MCF 10A (cell line): ENCODE measurements around the gene ZNF275. TPM values are rescaled to one million over a fixed set of nuclear protein-coding genes. Genes with fewer than 3 reads are reported as not detected.
A peak's percentile ranks its signal among the peaks of the same experiment; 100 is the strongest.

Source experiments
- BruUV-seq: library from RNA; stranded (reverse); fragments of 400-500 nt; replicated peaks from 2 replicates; lab custom pipeline; 2021; lab: Mats Ljungman, UMichigan
- CTCF ChIA-PET: fragments of 300-600 bp; sonication (Branson Sonifier 250); formaldehyde crosslinking; extraction: SDS; loops from one replicate; lab custom pipeline; 2021; ENCODE audit warnings: antibody characterized with exemption, inconsistent platforms; lab: Yijun Ruan, JAX
- POLR2A ChIA-PET: fragments of 300-600, 350-650 bp; sonication (Branson Sonifier 250); formaldehyde crosslinking; extraction: SDS; loops from one replicate; lab custom pipeline; 2020; ENCODE audit warnings: antibody characterized with exemption, inconsistent platforms; lab: Yijun Ruan, JAX
- DNase-seq: peaks from one replicate; pipeline ENCODE4 v3.0.0-alpha.2; 2018; ENCODE audit not compliant: unreplicated experiment
- H3K27ac Mint-ChIP-seq: one replicate; pipeline ENCODE4 v1.8.0; 2022; ENCODE audit warnings: mild to moderate bottlenecking, low read depth, mixed read lengths; ENCODE audit not compliant: unreplicated experiment
- H3K27me3 Mint-ChIP-seq: one replicate; pipeline ENCODE4 v1.8.0; 2022; ENCODE audit warnings: mixed read lengths; ENCODE audit not compliant: insufficient read depth, unreplicated experiment
- H3K36me3 Mint-ChIP-seq: one replicate; pipeline ENCODE4 v1.8.0; 2022; ENCODE audit warnings: mild to moderate bottlenecking, moderate library complexity, mixed read lengths; ENCODE audit not compliant: insufficient read depth, unreplicated experiment
- H3K4me1 Mint-ChIP-seq: one replicate; pipeline ENCODE4 v1.8.0; 2022; ENCODE audit warnings: mixed read lengths; ENCODE audit not compliant: insufficient read depth, unreplicated experiment
- H3K4me3 Mint-ChIP-seq: one replicate; pipeline ENCODE4 v1.8.0; 2022; ENCODE audit warnings: mild to moderate bottlenecking, moderate library complexity, mixed read lengths; ENCODE audit not compliant: unreplicated experiment
- H3K9me3 Mint-ChIP-seq: one replicate; pipeline ENCODE4 v1.8.0; 2022; ENCODE audit warnings: mixed read lengths; ENCODE audit not compliant: unreplicated experiment
- intact Hi-C: fragments of 100-400 bp; cut with micrococcal nuclease; formaldehyde crosslinking; loops from 2 replicates; pipeline ENCODE4 v1.14.1; 2022
- total RNA-seq: library from RNA; stranded (reverse); gene quantifications from 2 replicates; pipeline ENCODE4 v1.2.3, GENCODE V29; 2022
- TF ChIP-seq, protein P1 (sequence below): fragments of 200-600 bp; IDR thresholded peaks from one replicate; pipeline ENCODE4 v1.8.0; 2022; ENCODE audit warnings: antibody characterized with exemption, mild to moderate bottlenecking; ENCODE audit not compliant: unreplicated experiment

The ZNF275 gene
- total RNA-seq, 1 experiment from 2014 or later = 10.7 TPM

DNA sequence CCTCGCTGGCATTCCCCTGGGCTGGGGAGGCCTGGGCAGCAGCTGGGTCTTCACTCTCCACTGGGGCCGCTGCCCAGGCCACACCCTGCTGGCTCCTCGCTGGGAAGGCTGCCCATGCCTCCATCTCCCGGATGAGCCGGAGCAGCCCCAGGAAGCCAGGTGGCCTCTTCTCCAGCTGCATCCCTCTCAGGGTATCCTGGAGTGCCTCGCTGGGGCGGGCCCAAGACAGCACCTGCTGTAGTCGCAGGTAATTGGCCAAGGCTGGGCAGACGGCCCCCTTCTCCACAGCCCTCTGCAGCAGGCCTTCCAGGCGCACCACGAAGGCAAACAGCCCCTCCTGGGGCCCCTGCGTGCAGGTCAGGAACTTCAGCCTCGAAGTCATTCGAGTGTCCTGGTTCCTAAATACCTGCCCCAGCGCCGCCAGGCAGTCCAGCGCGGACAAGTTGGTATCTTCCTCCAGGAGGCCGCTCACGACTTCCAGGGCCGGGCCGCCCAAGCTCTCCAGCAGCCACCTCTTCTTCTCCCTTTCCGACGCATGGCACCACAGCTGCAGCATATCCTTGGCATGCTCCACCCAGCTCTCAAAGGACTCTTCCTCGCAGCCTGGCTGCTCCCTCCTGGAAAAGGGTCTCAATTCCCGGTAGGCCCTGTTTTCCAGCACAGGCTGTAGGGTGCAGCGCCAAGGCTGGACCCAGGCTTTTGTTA, 63.5 kb downstream of the ZNF275 start:
- CTCF ChIA-PET = no interaction called here
- H3K27ac Mint-ChIP-seq = no peak overlapping the region
- no TSS peak for BruUV-seq
- no peak overlapping the region for H3K4me3 Mint-ChIP-seq
- no peaks in the 10 kb centered on the region for H3K4me1 Mint-ChIP-seq
- TF ChIP-seq, protein P1, sequence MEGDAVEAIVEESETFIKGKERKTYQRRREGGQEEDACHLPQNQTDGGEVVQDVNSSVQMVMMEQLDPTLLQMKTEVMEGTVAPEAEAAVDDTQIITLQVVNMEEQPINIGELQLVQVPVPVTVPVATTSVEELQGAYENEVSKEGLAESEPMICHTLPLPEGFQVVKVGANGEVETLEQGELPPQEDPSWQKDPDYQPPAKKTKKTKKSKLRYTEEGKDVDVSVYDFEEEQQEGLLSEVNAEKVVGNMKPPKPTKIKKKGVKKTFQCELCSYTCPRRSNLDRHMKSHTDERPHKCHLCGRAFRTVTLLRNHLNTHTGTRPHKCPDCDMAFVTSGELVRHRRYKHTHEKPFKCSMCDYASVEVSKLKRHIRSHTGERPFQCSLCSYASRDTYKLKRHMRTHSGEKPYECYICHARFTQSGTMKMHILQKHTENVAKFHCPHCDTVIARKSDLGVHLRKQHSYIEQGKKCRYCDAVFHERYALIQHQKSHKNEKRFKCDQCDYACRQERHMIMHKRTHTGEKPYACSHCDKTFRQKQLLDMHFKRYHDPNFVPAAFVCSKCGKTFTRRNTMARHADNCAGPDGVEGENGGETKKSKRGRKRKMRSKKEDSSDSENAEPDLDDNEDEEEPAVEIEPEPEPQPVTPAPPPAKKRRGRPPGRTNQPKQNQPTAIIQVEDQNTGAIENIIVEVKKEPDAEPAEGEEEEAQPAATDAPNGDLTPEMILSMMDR = no peak
- no peak for DNase-seq
- H3K27me3 Mint-ChIP-seq = peaks cover 4% of the 10 kb centered on the region
- no peaks in the 10 kb centered on the region for H3K36me3 Mint-ChIP-seq
- no peaks in the 10 kb centered on the region for H3K9me3 Mint-ChIP-seq
- POLR2A ChIA-PET = no interaction called here
- intact Hi-C loops = no loop called here

DNA sequence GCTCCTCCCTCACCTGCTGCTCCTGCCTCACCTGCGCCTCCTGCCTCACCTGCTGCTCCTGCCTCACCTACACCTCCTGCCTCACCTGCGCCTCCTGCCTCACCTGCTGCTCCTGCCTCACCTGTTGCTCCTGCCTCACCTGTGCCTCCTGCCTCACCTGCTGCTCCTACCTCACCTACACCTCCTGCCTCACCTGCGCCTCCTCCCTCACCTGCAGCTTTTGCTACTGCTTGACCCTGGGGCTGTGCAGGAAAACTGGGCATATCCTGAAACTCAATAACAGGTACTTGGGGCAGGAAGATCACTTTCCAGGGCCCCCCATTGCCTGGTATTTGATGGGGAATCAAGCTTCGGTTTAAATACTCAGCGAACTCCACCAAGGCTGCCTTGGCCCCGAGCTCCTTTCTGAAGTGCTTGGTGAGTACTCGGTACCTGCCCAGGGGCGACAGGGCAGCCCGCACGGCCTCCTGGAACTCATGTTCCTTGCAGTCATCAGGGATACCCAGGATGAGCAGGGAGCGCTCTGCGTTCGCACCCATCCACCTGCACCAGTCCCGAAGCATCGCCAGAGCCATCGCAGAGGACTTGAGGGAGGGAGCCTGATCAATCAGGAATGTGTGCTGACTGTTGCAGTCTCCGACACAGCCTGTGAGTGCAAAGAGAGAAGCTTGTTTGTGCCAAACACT, 64.5 kb downstream of the ZNF275 start:
- H3K27me3 Mint-ChIP-seq = peaks cover 14% of the 10 kb centered on the region
- ChIA-PET POLR2A (no interaction called here), CTCF (interaction anchor here (0.7 kb wide), 1 partner anchor 443 kb away, joined by 3 read pairs; no protein-coding TSS in a partner anchor)
- no peaks in the 10 kb centered on the region for H3K9me3 Mint-ChIP-seq
- DNase-seq = no peak
- TF ChIP-seq, protein P1 = no peak
- no peak overlapping the region for H3K4me3 Mint-ChIP-seq
- intact Hi-C loops = no loop called here
- no peaks in the 10 kb centered on the region for H3K4me1 Mint-ChIP-seq
- BruUV-seq = no TSS peak
- H3K27ac Mint-ChIP-seq = no peak overlapping the region
- no peaks in the 10 kb centered on the region for H3K36me3 Mint-ChIP-seq

DNA sequence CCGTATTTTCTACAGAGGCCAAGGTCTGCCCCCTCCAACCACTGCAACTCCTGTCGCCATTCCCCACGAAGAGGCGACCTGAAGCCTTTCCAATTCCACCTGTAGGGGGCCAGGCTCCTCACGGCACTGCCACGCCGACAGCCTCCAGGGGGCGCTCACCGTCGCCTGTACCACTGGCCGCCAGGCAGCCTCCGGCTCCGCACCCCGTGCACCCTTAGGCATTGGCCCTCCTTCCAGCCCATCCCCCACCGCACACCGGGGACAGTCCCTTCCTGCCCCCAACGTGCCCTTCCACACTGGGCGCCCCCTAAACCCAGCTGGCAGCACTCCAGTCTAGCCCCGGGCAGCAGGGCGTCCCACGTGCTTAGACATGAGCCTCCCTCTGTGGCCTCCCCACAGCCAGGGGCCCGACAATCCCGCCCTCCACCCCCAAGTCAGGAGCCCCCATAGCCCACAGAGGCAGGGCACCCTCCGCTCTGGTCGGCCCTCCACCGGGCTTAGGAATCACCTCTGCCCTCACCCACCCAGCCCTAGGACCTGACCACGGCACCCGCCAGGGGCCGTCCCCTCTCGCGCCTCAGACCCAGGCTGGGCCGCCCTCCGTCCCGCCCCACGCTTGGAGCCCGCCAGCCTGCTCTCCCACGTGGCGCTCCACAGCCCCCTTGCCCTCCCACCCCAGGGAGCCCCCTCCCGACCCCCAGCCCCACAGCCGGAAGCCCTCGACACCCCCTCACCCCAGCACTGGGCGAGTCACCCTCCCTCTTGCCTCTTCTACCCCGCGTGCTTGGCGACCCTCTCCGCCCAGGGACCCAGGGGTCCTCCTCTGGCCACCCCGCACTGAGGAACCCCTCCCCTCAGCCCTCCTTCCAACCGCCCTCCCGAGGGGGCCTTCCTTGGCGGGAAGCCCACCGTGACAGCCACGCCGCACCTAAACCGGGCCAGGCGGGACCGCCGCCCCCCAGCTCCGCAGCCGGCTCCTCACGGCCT, 66.5 kb downstream of the ZNF275 start:
- CTCF ChIA-PET = no interaction called here

More for the DNA sequence above, 66.5 kb downstream of the ZNF275 start:
- Mint-ChIP-seq H3K9me3 (no peaks in the 10 kb centered on the region), H3K4me1 (no peaks in the 10 kb centered on the region), H3K36me3 (no peaks in the 10 kb centered on the region), H3K4me3 (no peak overlapping the region), H3K27ac (no peak overlapping the region), H3K27me3 (peaks cover 29% of the 10 kb centered on the region)
- intact Hi-C loops = no loop called here
- BruUV-seq = no TSS peak
- TF ChIP-seq, protein P1 = peak; percentile 31
- DNase-seq = peak; percentile 33
- POLR2A ChIA-PET = no interaction called here
